Hematopoietic multipotent progenitor cell treated with erythropoietin and hydrocortisone succinate and interleukin-3 and kit ligand, for 8 days (in vitro differentiated cells): ENCODE data around the gene CYBB.
"Not testable (repeated sequence)": the region's sequence is repeated elsewhere in the genome, so short reads cannot be mapped to it uniquely, and the experiment has no call there.

Source experiments
- DNase-seq: peaks from one replicate; pipeline ENCODE4 v3.0.0-alpha.2; 2015

The CYBB gene

DNA sequence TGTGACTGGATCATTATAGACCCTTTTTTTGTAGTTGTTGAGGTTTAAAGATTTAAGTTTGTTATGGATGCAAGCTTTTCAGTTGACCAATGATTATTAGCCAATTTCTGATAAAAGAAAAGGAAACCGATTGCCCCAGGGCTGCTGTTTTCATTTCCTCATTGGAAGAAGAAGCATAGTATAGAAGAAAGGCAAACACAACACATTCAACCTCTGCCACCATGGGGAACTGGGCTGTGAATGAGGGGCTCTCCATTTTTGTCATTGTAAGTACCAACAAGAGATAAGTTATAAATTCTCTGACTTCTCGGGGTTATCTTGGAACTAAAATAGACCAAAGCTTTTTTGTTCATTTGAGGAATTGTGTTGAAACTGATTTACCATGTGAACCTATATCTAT is at the start of gene CYBB:
Gene CYBB (plus strand): TSS at position 203 of the 400 bp plus-strand sequence. CDS start 19 bp downstream, at position 222.
- DNase-seq = no peak

DNA sequence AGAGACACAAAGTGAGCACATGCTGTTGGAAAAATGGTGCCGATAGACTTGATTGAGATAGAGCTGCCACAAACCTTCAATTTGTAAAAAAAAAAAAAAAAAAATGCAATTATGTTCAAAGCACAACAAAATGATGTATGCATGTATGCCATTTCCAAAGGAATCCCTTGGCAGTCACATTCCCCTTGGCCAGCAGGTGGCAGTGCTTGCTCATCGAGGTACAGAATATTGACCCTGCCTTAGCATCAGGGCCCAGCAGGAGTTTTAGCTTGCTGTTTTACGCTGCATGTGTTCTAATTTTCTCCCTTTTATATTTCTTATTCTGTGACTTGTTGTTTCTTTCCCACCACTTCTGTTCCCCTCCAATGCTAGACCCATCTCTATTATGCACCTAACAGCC is 34.5 kb upstream of the CYBB start:
- peak; percentile 73 for DNase-seq

DNA sequence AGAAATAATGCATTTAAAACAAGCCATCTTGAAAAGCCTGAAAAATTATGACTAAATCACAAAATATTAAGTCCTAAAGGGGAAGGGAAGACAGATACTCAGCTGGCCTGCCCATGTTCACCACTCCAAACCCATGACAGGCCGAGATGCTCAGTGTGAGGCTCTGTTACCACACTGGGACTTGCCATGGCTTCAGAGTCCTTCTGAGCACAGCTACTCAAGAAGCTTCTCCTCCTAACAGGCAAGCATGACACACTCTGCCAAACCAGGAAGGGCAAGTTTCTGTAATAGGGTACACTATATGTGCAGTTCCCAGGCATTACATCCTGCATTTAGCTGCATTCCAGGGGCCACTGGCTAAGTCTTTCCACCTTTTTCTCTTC is 34.0 kb upstream of the CYBB start:
- DNase-seq = no peak

DNA sequence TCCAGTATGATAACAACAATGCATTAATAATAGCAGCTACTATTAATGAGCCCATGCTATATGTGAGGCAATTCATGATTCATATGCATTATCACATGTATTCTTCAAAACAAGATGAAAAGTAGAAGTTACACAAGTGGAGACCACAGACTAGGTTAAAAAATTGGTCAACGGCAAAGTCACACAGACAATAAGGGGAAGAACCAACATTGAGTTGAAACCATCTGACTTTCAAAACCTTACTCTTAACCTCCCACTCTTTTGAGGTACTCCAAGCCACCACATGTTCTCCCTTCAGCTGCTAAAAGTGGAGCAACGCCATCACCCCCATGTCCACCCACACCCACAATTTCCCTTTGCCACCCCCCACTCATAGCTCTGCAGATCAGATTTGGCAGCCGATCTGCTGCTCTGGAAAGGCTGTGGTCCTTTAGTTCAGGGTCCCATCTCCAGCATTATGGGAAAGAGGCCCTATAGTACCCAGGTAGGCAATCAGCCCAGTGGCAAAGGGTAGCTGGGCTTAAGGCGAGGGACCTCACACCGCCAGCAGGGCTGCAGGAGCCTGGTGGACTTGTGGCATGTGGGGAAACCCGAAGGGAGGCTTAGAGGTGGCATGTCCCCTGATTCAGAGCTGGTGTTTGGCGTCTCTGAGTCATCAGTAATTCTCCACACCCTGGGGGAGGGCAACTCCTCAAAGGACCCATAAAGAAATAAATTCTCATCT is 33.5 kb upstream of the CYBB start:
- DNase-seq = no peak

DNA sequence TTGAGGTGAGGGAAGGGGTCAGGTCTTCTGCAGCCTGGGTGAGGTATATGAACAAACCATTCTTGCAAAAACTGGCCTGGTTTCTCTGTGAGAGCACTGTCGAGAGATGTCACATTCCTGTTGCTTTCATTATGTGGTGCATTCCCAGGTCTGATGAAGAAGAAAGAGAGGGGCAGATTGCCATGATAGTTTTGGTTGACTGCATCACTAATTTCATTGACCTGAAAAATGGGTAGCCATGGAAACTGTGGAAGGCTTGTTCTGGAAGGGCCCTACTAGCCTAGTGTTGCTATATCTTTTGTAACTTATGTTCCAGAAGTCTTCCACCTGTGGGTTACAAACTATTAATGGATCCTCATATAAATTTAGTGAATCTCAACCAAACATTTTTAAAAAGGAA is 32.9 kb upstream of the CYBB start:
- no peak for DNase-seq

DNA sequence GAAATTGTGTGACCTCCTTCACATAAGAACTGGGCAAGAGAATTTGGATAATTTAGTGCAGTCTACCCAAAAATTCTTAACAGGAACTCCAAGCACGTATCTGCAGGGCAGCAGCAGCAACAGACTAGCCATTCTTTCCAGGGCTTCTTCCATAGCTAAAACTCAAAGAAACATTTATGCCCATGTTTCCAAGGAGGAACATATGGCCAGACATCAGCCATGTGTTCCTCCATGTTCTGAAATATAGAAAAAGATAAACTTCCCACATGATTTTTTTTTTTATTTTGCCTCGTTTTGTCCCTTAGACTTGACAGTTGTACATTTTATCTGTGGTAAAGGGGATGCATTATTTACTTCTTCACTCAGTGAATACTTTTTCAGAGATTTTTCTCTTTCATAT is 27.6 kb upstream of the CYBB start:
- no peak for DNase-seq

DNA sequence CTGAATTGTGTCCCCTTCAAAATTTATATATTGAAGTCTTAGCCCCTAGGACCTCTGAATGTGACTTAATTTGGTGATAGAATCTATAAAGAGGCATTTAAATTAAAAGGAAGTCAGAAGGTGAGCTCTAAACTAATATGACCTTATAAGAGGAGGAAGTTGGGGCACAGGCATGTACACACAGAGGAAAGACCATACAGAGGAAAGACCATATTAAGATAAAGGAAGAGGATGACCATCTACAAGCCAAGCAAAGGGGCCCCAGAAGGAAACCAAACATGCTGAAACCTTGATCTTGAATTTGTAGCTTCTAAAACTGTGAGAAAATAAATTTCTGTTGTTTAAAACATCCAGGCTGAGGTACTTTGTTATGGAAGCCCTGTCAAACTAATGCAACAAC is 26.9 kb upstream of the CYBB start:
- DNase-seq = no peak

DNA sequence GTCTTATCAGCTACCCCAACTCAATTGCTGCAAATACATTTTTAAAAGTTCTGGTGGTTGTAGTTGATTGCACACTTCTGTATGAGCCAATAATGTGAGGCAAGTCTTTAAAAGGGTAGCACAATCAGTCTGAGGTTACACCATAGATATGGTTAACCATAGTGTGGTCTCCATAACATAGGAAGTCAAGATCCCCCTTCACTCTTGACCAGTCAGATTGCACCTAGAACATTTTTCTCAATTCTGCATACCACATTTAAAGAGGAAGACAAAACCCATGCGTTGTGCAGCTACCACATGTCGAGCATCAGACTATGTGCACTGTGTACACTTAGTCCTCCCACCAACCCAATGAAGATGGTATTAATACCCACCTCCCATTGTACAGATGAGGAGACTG is 26.5 kb upstream of the CYBB start:
- DNase-seq = peak; percentile 29

DNA sequence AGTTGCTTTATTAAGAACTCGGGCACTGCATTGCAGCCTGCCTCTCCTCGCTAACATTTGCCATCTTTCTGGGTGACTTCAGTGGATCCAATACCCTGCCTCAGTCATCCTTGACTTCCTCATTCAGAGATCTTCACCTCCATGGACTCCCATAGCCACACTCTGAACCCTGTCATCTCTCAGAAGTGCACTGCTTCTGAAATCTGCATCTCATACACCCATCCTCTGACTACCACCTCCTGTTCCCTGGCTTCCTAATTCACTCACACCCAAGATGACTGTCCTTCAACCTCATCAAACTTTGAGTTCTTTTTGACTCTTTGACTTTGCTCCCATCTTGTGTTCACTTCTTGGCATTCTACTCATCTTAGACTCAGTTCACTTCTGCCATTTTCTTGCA is 25.3 kb upstream of the CYBB start:
- no peak for DNase-seq

DNA sequence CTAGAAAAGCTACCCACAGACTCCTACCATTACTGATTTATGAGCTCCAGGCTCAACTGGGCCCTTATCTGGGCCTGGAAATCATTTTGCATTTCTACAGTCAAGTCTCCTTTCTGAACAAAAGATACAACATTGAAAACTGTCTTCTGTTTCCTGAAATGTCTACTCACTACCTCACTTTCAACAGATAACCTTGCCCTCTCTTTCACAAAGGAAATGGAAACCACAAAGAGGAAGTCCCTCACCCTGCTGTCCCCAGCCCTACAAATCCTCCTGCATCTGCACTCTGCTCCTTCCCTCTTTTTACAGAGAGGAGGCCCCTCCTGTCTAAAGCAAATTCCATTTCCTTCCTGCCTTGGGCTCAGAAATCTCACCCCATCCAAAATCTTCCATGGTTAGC is 24.8 kb upstream of the CYBB start:
- DNase-seq = peak; percentile 55

DNA sequence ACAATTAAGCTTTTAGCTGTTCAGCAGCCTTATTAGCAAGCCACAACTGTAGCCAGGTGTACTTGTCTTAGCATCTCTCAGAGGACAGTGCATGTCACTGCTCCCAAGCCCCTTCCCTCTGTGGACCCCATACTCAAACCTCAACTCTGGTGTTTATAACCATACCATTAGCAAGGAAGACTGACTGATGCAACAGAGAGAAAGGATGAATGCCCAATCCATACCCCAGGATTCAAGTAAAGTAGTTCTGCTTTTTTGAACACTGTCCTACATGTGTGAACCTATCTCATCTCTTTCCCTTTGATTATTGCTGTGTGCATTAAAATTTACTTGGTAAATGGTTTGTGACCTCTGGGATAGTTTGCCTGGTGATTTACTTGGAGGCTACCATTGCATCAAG is 22.8 kb upstream of the CYBB start:
- no peak for DNase-seq

DNA sequence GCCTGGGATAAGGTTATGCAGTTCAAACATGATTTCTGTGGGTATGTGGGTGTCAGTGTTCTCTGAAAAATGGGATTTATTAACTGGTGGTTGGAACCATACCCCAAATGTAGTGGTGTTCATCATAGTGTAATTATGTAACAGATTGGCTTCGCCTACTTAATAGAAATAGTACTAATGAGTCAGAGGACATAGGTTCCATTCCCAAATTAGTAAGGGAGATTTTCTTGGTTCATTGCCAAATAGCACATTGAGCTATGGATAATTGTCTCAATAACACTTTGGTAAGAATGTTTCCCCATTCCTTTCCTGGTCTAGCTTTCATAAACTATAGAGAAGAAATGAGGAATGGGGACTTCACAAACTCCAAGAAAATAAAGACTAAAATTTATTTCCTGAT is 20.5 kb upstream of the CYBB start:
- DNase-seq = no peak

DNA sequence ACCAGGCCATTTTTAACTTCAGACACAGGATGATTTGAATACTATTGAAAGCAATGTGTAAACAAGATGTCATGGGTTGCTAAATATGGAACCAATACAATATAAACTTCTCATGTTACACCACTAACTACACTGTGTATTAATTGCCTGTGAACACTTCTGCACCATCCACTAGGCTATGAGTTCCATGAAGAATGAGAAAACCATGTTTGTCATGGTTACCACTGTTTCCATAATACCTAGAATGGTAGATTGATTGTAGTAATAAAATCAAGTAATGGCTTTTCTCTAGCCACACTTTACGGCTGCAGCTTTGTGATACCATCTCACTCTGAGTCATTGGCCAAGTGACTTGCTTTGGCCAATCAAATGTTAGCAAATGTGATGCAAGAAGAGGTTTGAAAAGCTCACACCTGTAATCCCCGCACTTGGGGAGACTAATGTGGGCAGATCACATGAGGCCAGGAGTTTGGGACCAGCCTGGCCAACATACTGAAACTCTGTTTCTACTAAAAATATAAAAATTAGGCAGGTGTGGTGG is 19.9 kb upstream of the CYBB start:
- DNase-seq = no peak

DNA sequence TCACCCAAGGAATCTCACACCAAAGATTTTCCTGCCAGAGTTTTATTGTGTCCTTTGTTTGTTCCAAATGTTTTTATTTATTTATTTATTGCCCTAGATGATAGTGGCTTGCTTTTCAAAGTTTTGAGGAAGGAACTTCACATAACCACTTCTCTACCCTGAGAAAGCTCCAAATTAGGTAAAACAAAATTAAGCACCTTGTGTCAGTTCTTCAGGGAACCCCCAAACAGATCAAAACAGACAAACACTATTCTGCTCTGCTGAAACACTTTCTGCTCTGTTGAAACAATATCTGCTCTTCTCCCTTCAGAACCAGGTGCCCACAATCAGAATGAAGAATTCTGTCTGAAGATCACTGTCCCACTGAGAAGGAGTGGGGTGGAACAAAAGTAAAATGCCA is 16.5 kb upstream of the CYBB start:
- DNase-seq = no peak

DNA sequence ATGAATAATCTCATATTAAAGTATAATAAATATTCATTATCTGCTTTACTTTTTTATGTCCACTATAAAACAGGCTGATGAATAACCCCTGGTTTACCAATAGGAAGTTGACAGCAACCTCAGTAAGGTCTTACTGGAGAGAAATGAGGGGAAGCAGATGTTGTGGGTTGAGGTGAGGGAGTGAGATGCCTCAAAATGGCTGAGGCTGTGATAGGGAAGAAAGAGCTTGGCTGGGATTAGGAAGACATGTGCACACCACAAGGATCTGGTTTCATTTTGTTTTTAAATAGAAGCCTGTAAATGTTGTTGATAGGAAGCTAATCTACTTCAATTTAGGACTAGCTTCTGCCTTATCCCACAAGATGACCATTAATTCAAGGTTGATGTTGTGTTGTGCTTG is 14.4 kb upstream of the CYBB start:
- DNase-seq = no peak

DNA sequence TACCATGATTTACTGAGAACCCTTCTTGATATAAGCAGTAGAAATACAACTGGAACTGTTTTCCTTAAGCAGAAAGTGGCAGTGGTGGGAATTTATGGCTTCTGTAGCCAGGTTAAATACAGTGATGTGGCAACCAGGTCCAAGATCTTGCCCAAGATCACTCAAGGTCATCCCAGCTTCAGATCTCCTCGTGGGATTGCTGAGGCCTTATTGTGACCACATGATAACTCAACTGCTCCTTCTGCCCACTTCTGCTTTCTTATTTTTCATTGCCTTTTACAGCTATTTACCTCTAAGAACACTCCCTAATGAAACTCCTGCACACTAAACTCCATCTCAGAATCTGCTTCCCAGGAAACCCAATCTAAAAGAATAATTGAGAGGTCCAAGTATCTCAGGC is 12.4 kb upstream of the CYBB start:
- no peak for DNase-seq

DNA sequence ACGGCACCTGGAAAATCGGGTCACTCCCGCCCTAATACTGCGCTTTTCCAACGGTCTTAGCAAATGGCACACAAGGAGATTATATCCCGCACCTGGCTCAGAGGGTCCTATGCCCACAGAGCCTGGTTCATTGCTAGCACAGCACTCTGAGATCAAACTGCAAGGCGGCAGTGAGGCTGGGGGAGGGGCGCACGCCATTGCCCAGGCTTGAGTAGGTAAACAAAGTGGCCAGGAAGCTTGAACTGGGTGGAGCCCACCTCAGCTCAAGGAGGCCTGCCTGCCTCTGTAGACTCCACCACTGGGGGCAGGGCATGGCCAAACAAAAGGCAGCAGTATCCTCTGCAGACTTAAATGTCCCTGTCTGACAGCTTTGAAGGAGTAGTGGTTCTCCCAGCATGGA is 11.0 kb upstream of the CYBB start:
- not testable (repeated sequence) for DNase-seq

DNA sequence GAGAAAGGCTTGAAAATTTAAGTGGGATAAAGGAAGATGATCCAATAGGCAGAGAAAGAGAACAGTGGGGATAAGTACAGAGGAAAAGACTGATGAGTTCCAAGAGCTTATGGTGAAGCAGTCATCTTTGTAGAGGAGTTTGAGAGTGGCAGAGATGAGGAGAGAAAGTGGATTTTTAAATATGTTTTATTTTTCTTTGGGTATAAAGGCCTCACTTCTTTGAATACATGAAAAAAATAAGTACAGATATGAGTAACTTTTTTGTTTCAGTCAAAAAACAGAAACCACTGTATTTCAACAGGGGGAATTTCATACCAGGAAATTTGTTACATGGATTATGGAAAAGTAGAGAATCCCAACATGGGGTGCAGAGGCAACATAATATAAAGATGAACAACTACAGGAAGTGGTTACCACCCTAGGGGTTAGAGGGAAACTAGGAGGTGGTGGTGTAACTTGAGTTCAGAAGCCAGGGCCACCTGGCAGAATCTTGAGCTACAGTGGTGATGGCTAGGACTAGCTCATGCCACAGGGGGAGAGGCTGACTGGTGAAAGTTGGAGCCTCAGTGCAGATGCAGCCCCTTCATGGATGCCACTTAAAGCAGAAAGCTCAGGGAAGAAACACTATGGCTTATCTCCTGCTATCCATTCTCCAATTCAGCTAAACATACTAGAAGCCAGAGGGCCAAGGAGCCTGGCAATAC is 3.4 kb upstream of the CYBB start:
- DNase-seq = no peak

DNA sequence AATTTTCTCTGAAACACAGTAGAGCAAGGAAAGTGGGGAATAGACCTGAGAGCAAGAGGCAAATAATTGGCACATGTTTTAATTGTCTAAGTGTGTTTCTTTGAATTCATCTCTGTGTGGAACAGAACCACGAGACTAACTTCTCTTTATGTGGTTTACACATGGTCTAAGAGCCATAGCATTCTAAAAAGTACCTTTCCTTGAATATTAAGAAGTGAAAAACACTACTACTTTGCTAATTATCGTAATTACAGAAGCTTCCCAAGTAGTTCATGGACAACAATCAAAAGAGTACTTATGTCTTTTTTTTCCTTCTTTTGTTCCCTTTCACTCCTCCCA is 2.9 kb upstream of the CYBB start:
- no peak for DNase-seq

DNA sequence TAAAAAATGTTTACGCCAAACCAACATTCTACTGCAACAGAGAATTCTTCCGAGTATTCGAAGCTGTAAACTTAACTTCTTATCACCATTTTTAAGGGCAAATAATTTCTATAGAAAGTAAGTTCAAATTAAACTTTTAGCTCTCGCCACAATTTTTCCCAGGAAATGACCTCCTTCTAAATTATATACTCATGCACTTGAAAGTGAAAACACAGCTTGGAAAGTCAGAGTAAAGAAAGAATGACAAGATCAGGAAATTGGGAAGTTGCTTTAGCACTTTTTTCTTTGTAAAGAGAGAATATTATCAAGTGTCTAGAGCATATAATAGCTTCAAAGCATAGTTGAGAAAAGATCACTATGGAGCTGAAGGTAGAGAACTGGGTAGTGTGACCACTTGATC is 1.2 kb downstream of the CYBB start:
- DNase-seq = no peak

DNA sequence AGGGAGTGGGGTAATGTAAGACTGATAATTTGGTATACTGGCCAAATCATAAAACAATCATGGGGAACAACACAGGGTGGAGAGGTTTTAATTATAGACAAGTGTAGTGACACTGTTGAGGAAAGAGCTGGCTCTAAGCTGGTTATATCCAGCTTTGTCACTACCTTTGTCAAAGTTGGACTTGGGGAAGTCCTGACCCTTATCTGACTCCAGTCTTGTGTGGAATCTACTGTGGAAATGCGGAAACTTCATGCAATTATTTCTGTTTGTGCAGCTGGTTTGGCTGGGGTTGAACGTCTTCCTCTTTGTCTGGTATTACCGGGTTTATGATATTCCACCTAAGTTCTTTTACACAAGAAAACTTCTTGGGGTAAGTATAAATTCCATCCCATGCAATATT is 2.0 kb downstream of the CYBB start:
- DNase-seq = no peak

DNA sequence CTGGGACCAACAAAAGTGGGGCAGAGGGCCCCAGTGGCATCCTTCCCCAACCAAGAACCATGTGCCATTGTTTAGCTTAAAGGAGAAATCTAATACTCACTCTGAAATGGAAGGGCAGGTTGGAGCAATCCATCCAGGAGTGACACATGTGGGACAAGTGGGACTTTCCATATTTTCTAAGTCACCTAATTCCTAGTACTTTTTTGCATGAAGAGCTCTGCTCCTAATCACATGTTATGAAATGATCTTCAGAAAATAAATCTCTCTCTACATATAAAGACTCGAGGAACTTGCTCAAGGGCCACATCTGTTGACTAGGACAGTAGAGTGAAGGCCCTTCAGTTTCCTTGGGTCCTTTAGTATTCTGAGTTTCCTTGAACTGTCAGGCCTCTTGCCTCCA is 2.5 kb downstream of the CYBB start:
- no peak for DNase-seq

DNA sequence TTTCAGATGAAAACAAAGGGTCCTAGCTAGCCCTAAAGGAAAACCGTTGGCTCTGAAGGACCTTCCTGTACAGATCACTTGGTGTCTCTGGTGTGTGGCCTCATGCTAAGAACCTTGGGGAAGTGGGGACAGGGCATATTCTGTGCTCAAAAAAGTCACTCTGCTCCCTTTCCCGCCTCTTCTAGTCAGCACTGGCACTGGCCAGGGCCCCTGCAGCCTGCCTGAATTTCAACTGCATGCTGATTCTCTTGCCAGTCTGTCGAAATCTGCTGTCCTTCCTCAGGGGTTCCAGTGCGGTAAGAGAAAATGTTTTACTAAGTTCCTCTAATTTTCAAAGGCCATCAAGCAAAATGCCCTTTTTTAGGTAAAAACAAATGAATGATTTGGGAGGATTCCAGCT is 3.4 kb downstream of the CYBB start:
- DNase-seq = no peak

DNA sequence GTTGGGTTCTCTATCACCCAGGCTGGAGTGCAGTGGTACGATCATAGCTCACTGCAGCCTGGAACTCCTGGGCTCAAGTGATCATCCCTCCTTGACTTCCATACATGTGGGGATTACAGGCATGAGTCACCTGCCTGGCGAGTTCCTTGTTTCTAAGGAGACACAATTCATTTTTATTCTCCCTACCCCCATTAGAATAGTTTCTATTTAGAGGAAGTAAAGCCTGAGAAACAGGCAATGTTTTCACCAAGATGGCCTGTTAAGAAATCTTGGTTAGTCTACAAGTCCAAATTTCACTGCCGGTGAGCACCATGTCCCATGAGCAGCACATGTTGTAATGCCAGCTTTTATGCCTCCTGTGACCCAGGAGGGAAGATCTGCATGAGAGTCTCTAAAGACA is 5.7 kb downstream of the CYBB start:
- DNase-seq = no peak
